Measurements from ENCODE around the gene ROCK2.

- TF ChIP-seq CTCF (conservative IDR thresholded peaks at IDR 0.05) (no peak), ZFX (IDR thresholded peaks at IDR 0.05) (no peak)
These were observed 203.9 kb downstream of the ROCK2 start for GRCh38 chr2:11140492-11140891.

Measured in C4-2B (cell line).